ENCODE data around the gene SIGLEC6.
"Not testable (repeated sequence)": the region's sequence is repeated elsewhere in the genome, so short reads cannot be mapped to it uniquely, and the experiment has no call there.

Gene SIGLEC6

DNA sequence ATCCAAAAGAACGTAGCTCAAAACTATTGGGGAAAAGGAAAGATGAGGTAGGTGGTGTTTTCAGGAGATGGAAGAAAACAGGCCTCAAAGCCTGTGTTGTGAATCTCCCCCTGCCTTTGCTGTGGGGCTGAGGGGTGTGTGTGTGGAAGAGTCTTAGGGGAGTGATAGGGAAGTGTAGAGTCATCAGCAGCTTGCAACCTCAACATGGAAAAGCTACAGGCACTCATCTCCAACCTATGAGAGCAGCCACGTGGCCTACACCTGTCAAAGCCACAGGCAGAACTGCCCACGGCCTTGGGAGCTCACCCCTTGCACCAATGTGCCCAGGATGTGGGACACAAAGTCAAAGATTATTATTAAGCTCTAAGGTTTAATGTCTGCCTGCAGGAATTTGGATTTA, 25.6 kb downstream of the SIGLEC6 start:
- H3K4me3 ChIP-seq (ENCODE audit: low read length), result no peak overlapping the region
- no peaks in the 10 kb centered on the region for H3K36me3 ChIP-seq (ENCODE audit: insufficient read depth, low read length)
- H3K9ac ChIP-seq (ENCODE audit: low read depth, low read length), result no peak overlapping the region
- H3K4me2 ChIP-seq (ENCODE audit: low read length), result no peak overlapping the region
- no peaks in the 10 kb centered on the region for H3K9me3 ChIP-seq (replicated peaks; ENCODE audit: low read length)
- no peaks in the 10 kb centered on the region for H3K27me3 ChIP-seq (ENCODE audit: control insufficient read depth, insufficient read depth, low read length)
- H3K4me1 ChIP-seq (ENCODE audit: control insufficient read depth, insufficient read depth, low read length), result no peaks in the 10 kb centered on the region

DNA sequence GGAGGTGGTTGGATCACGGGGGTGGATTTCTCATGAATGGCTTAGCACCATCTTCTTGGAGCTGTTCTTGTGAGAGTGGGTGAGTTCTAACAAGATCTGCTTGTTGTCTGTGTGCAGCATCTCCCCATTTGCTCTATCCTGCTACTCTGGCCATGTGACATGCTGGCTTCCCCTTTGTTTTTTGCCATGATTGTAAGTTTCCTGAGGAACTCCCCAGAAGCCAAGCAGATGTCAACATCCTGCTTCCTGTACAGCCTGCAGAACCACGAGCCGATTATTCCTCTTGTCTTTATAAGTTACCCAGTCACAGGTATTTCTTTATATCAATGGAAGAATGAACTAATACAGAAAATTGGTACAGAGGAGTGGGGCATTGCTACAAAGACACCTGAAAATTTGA, 27.6 kb downstream of the SIGLEC6 start:
- H3K4me3 ChIP-seq (ENCODE audit: low read length), result no peak overlapping the region
- no peaks in the 10 kb centered on the region for H3K9me3 ChIP-seq (replicated peaks; ENCODE audit: low read length)
- H3K36me3 ChIP-seq (ENCODE audit: insufficient read depth, low read length), result no peaks in the 10 kb centered on the region
- H3K4me1 ChIP-seq (ENCODE audit: control insufficient read depth, insufficient read depth, low read length), result no peaks in the 10 kb centered on the region
- no peak overlapping the region for H3K9ac ChIP-seq (ENCODE audit: low read depth, low read length)
- H3K4me2 ChIP-seq (ENCODE audit: low read length), result no peak overlapping the region
- H3K27me3 ChIP-seq (ENCODE audit: control insufficient read depth, insufficient read depth, low read length), result no peaks in the 10 kb centered on the region

- Histone ChIP-seq H3K9ac (ENCODE audit: low read depth, low read length) (no peak overlapping the region), H3K9me3 (replicated peaks; ENCODE audit: low read length) (peaks cover under 1% of the 10 kb centered on the region), H3K4me2 (ENCODE audit: low read length) (no peak overlapping the region), H3K36me3 (ENCODE audit: insufficient read depth, low read length) (no peaks in the 10 kb centered on the region), H3K4me3 (ENCODE audit: low read length) (no peak overlapping the region), H3K27me3 (ENCODE audit: control insufficient read depth, insufficient read depth, low read length) (no peaks in the 10 kb centered on the region), H3K4me1 (ENCODE audit: control insufficient read depth, insufficient read depth, low read length) (no peaks in the 10 kb centered on the region)
Measured at GRCh38 chr19:51503286-51503817, 28.1 kb downstream of the SIGLEC6 start.

DNA sequence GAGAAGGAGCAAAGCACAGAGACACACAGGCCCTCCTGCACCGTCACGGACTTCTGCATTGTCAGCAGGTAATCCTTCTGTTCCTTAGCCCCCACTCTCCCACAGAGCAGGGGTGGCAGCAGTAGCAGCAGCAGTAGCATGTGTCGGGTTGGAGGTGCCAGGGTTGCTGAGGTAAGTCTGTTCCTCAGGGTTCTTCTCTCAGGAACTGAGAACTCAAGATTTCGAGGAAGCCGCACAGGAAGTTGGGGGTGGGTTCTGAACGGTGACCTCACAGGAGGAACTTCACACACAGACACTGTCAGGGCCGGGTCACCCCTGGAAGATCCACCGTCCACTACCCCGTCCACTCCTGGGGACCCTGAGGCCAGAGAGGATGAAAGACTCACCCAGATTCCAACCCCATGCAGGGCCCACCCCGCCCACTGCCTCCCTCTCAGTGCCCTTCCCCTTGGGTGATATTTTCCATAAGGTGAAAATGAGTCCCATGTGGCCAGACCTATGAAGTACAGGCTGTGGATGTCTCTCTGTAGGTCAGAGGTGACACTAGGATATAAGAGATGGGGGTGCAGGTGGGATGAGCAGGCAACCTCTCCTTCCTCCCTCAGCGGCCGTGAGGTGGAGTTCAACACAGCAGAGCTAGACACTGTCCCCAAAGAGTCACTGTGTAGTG, 29.7 kb downstream of the SIGLEC6 start, which contains the start of gene SIGLEC12:
Gene SIGLEC12, minus strand, starts transcription at position 207 of the 670 bp plus-strand sequence. Its CDS starts 67 bp downstream, at position 140.
- Histone ChIP-seq H3K9me3 (replicated peaks; ENCODE audit: low read length) (peaks cover 4% of the 10 kb centered on the region), H3K4me2 (ENCODE audit: low read length) (no peak within 1 kb of the TSS), H3K9ac (ENCODE audit: low read depth, low read length) (no peak within 1 kb of the TSS), H3K27me3 (ENCODE audit: control insufficient read depth, insufficient read depth, low read length) (no peaks in the 10 kb centered on the region), H3K4me3 (ENCODE audit: low read length) (no peak within 1 kb of the TSS), H3K4me1 (ENCODE audit: control insufficient read depth, insufficient read depth, low read length) (no peaks in the 10 kb centered on the region), H3K36me3 (ENCODE audit: insufficient read depth, low read length) (no peaks in the 10 kb centered on the region)

DNA sequence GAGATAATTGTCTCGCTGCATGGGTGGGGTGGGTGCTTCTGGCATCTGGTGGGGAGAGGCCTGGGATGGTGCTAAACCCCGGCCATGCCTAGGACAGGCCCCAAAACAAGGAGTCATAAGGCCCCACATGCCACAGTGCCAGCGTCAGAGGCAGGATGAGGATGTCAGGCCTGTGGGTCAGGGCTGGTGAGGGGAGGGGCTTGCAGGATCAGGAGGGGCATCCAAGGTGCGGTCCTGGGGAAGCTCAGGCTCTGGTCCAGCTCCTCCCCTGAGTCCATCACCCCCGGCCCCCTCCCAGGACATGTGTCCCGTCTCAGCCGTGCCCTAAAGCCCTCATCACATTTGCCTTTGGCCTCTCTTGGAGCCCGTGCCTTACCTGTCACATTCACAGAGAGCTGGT, 30.5 kb downstream of the SIGLEC6 start:
- H3K9me3 ChIP-seq (replicated peaks; ENCODE audit: low read length); H3K36me3 ChIP-seq (ENCODE audit: insufficient read depth, low read length); H3K27me3 ChIP-seq (ENCODE audit: control insufficient read depth, insufficient read depth, low read length); H3K4me2 ChIP-seq (ENCODE audit: low read length); H3K4me3 ChIP-seq (ENCODE audit: low read length); H3K9ac ChIP-seq (ENCODE audit: low read depth, low read length); H3K4me1 ChIP-seq (ENCODE audit: control insufficient read depth, insufficient read depth, low read length): not testable (repeated sequence)

DNA sequence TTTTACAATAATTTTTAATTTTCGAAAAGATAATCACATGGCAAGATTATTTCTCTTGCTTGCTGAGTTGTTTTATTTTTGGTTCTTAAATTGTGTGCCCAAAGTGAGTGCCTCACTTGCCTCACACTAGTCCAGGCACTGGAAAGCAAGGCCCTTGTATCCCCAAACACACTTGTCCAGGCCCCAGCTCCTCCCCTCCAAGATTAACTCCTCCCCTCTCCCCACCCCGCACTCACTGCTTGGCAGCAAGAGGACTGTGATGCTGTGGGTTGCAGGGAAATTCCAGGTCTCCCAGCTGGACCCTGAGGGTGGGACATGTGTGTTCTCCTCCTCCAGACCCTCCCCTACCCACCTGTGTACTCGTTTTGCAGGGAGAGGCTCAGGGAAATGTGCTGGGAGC, 33.8 kb downstream of the SIGLEC6 start:
- peaks cover 6% of the 10 kb centered on the region for H3K9me3 ChIP-seq (replicated peaks; ENCODE audit: low read length)
- no peak overlapping the region for H3K4me3 ChIP-seq (ENCODE audit: low read length)
- no peaks in the 10 kb centered on the region for H3K4me1 ChIP-seq (ENCODE audit: control insufficient read depth, insufficient read depth, low read length)
- H3K27me3 ChIP-seq (ENCODE audit: control insufficient read depth, insufficient read depth, low read length), result no peaks in the 10 kb centered on the region
- H3K4me2 ChIP-seq (ENCODE audit: low read length), result no peak overlapping the region
- H3K9ac ChIP-seq (ENCODE audit: low read depth, low read length), result no peak overlapping the region
- H3K36me3 ChIP-seq (ENCODE audit: insufficient read depth, low read length), result no peaks in the 10 kb centered on the region

DNA sequence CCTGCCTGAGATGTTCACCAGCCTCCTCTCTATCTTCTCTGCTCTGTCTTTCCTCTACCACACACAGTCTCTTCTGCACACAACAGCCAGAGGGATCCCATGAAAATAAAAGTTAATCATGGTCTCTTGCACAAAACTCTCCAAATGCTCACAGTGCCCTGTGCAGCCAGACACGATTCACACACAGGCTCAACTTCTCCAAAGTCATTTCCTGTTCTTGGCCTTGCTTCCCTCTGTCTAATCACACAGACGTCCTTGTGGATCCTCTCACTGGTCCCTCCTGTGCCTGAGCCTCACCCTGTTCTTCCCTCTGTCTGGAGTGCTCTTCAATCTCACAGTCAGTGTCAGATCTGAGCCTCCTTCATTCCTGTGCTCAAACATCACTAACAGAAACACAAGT, 37.7 kb downstream of the SIGLEC6 start:
- Histone ChIP-seq H3K4me1 (ENCODE audit: control insufficient read depth, insufficient read depth, low read length) (no peaks in the 10 kb centered on the region), H3K36me3 (ENCODE audit: insufficient read depth, low read length) (no peaks in the 10 kb centered on the region), H3K4me2 (ENCODE audit: low read length) (no peak overlapping the region), H3K27me3 (ENCODE audit: control insufficient read depth, insufficient read depth, low read length) (no peaks in the 10 kb centered on the region), H3K4me3 (ENCODE audit: low read length) (no peak overlapping the region), H3K9me3 (replicated peaks; ENCODE audit: low read length) (peaks cover 6% of the 10 kb centered on the region), H3K9ac (ENCODE audit: low read depth, low read length) (no peak overlapping the region)

GRCh38 chr19:51491586-51491985, 39.9 kb downstream of the SIGLEC6 start:
- Histone ChIP-seq H3K27me3 (ENCODE audit: control insufficient read depth, insufficient read depth, low read length) (no peaks in the 10 kb centered on the region), H3K9me3 (replicated peaks; ENCODE audit: low read length) (peaks cover 2% of the 10 kb centered on the region), H3K36me3 (ENCODE audit: insufficient read depth, low read length) (no peaks in the 10 kb centered on the region), H3K9ac (ENCODE audit: low read depth, low read length) (no peak overlapping the region), H3K4me2 (ENCODE audit: low read length) (no peak overlapping the region), H3K4me1 (ENCODE audit: control insufficient read depth, insufficient read depth, low read length) (no peaks in the 10 kb centered on the region), H3K4me3 (ENCODE audit: low read length) (no peak overlapping the region)

- Histone ChIP-seq H3K4me1 (ENCODE audit: control insufficient read depth, insufficient read depth, low read length) (no peaks in the 10 kb centered on the region), H3K4me2 (ENCODE audit: low read length) (no peak overlapping the region)
Measured at GRCh38 chr19:51490676-51491075, 40.8 kb downstream of the SIGLEC6 start.

DNA sequence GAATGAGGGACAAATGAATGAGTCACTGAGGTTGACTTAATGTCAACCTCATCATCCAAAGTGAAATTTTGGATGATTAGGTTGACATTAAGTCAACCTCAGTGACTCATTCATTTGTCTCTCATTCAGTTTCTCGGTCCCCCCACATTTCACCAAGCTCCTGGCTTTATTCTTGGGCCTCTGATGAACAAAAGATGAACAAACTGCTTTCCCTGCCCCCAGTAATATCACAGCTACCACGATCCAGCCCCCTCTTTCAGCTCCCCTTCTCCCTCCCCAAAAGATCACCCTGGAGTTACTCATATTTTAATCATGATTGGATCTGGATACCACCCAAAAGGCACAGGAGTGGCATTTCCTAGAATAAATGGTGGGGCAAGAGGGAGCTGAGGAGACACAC, 42.4 kb downstream of the SIGLEC6 start:
- no peak overlapping the region for H3K9ac ChIP-seq (ENCODE audit: low read depth, low read length)
- no peaks in the 10 kb centered on the region for H3K36me3 ChIP-seq (ENCODE audit: insufficient read depth, low read length)
- no peaks in the 10 kb centered on the region for H3K4me1 ChIP-seq (ENCODE audit: control insufficient read depth, insufficient read depth, low read length)
- H3K4me2 ChIP-seq (ENCODE audit: low read length), result no peak overlapping the region
- no peaks in the 10 kb centered on the region for H3K27me3 ChIP-seq (ENCODE audit: control insufficient read depth, insufficient read depth, low read length)
- H3K9me3 ChIP-seq (replicated peaks; ENCODE audit: low read length), result peaks cover 13% of the 10 kb centered on the region
- H3K4me3 ChIP-seq (ENCODE audit: low read length), result no peak overlapping the region

More at GRCh38 chr19:51490676-51491075, 40.8 kb downstream of the SIGLEC6 start:
- H3K9me3 ChIP-seq (replicated peaks; ENCODE audit: low read length), result peaks cover 5% of the 10 kb centered on the region
- H3K4me3 ChIP-seq (ENCODE audit: low read length), result no peak overlapping the region
- no peaks in the 10 kb centered on the region for H3K27me3 ChIP-seq (ENCODE audit: control insufficient read depth, insufficient read depth, low read length)
- no peak overlapping the region for H3K9ac ChIP-seq (ENCODE audit: low read depth, low read length)
- H3K36me3 ChIP-seq (ENCODE audit: insufficient read depth, low read length), result no peaks in the 10 kb centered on the region

DNA sequence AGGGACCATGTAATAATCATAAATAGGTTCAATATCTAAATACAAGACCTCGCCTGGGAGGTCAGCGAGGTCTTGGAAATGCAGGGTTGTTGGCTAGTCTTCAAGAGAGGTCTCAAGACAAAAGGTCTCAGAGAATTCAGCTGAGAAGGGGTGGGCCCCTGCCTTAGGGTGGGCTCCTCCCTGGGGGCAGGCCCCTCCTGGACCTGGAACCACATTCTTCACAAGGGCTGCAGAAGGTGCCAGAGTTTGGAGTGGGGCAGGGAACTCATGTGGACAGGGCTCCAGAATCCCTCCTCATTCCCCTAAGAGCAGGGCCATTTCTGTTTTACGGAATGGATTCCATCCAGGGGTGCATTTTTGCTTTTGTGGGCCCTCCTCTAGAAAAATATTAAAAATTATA, 43.0 kb downstream of the SIGLEC6 start:
- Histone ChIP-seq H3K9ac (ENCODE audit: low read depth, low read length) (no peak overlapping the region), H3K27me3 (ENCODE audit: control insufficient read depth, insufficient read depth, low read length) (no peaks in the 10 kb centered on the region), H3K9me3 (replicated peaks; ENCODE audit: low read length) (peaks cover 14% of the 10 kb centered on the region), H3K4me1 (ENCODE audit: control insufficient read depth, insufficient read depth, low read length) (no peaks in the 10 kb centered on the region), H3K4me3 (ENCODE audit: low read length) (no peak overlapping the region), H3K4me2 (ENCODE audit: low read length) (no peak overlapping the region), H3K36me3 (ENCODE audit: insufficient read depth, low read length) (no peaks in the 10 kb centered on the region)
